ENCODE measurements around the gene POPDC3. TPM values are rescaled to one million over a fixed set of nuclear protein-coding genes. Genes with fewer than 3 reads are reported as not detected.
"Not testable (repeated sequence)": the region's sequence is repeated elsewhere in the genome, so short reads cannot be mapped to it uniquely, and the experiment has no call there.

POPDC3 gene
- total and polyA plus RNA-seq, 2 of the 13 experiments (the other 11 are each of a cell fraction or from before 2014, with no cell fraction given), result 0.18 to 0.20 TPM

DNA sequence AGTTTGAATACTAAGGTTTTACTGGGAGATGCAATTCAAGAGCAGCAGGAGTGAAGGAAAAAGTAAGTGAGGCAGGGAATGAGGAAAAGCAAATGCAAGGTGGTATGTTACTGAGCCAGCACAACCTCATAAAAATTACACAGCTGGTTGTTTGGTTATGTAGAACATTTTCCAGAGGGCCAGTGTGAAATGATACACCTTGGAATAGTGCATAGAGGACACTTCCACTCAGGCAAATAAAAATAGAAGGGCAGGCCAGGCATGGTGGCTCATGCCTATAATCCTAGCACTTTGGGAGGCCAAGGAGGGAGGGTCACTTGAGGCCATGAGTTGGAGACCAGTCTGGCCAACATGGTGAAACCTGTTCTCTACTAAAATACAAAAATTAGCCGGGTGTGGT, 43.4 kb upstream of the POPDC3 start (continued):
- TF ChIP-seq ZNF224 (CRISPR knock-in tag; IDR thresholded peaks at IDR 0.05) (no peak), CCDC6 (CRISPR knock-in tag; IDR thresholded peaks at IDR 0.05) (no peak), GATAD1 (CRISPR knock-in tag; IDR thresholded peaks at IDR 0.05) (no peak), ZNF605 (CRISPR knock-in tag; IDR thresholded peaks at IDR 0.05) (no peak), HDAC6 (IDR thresholded peaks at IDR 0.05; ENCODE audit: low read depth, low read length) (no peak), MIER3 (CRISPR knock-in tag; IDR thresholded peaks at IDR 0.05; ENCODE audit: borderline replicate concordance) (no peak), BHLHE40 (IDR thresholded peaks at IDR 0.05; ENCODE audit: low read length) (no peak)
- TF ChIP-seq, protein P1, sequence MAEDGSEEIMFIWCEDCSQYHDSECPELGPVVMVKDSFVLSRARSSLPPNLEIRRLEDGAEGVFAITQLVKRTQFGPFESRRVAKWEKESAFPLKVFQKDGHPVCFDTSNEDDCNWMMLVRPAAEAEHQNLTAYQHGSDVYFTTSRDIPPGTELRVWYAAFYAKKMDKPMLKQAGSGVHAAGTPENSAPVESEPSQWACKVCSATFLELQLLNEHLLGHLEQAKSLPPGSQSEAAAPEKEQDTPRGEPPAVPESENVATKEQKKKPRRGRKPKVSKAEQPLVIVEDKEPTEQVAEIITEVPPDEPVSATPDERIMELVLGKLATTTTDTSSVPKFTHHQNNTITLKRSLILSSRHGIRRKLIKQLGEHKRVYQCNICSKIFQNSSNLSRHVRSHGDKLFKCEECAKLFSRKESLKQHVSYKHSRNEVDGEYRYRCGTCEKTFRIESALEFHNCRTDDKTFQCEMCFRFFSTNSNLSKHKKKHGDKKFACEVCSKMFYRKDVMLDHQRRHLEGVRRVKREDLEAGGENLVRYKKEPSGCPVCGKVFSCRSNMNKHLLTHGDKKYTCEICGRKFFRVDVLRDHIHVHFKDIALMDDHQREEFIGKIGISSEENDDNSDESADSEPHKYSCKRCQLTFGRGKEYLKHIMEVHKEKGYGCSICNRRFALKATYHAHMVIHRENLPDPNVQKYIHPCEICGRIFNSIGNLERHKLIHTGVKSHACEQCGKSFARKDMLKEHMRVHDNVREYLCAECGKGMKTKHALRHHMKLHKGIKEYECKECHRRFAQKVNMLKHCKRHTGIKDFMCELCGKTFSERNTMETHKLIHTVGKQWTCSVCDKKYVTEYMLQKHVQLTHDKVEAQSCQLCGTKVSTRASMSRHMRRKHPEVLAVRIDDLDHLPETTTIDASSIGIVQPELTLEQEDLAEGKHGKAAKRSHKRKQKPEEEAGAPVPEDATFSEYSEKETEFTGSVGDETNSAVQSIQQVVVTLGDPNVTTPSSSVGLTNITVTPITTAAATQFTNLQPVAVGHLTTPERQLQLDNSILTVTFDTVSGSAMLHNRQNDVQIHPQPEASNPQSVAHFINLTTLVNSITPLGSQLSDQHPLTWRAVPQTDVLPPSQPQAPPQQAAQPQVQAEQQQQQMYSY (CRISPR knock-in tag; IDR thresholded peaks at IDR 0.05), result no peak
- TF ChIP-seq, protein P2, sequence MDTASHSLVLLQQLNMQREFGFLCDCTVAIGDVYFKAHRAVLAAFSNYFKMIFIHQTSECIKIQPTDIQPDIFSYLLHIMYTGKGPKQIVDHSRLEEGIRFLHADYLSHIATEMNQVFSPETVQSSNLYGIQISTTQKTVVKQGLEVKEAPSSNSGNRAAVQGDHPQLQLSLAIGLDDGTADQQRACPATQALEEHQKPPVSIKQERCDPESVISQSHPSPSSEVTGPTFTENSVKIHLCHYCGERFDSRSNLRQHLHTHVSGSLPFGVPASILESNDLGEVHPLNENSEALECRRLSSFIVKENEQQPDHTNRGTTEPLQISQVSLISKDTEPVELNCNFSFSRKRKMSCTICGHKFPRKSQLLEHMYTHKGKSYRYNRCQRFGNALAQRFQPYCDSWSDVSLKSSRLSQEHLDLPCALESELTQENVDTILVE (CRISPR knock-in tag; IDR thresholded peaks at IDR 0.05), result no peak
- TF ChIP-seq, protein P3, sequence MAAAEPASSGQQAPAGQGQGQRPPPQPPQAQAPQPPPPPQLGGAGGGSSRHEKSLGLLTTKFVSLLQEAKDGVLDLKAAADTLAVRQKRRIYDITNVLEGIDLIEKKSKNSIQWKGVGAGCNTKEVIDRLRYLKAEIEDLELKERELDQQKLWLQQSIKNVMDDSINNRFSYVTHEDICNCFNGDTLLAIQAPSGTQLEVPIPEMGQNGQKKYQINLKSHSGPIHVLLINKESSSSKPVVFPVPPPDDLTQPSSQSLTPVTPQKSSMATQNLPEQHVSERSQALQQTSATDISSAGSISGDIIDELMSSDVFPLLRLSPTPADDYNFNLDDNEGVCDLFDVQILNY (CRISPR knock-in tag; conservative IDR thresholded peaks at IDR 0.05), result no peak
- TF ChIP-seq, protein P4, sequence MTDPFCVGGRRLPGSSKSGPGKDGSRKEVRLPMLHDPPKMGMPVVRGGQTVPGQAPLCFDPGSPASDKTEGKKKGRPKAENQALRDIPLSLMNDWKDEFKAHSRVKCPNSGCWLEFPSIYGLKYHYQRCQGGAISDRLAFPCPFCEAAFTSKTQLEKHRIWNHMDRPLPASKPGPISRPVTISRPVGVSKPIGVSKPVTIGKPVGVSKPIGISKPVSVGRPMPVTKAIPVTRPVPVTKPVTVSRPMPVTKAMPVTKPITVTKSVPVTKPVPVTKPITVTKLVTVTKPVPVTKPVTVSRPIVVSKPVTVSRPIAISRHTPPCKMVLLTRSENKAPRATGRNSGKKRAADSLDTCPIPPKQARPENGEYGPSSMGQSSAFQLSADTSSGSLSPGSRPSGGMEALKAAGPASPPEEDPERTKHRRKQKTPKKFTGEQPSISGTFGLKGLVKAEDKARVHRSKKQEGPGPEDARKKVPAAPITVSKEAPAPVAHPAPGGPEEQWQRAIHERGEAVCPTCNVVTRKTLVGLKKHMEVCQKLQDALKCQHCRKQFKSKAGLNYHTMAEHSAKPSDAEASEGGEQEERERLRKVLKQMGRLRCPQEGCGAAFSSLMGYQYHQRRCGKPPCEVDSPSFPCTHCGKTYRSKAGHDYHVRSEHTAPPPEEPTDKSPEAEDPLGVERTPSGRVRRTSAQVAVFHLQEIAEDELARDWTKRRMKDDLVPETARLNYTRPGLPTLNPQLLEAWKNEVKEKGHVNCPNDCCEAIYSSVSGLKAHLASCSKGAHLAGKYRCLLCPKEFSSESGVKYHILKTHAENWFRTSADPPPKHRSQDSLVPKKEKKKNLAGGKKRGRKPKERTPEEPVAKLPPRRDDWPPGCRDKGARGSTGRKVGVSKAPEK (CRISPR knock-in tag; IDR thresholded peaks at IDR 0.05; ENCODE audit: borderline replicate concordance), result no peak
- TF ChIP-seq, protein P5, sequence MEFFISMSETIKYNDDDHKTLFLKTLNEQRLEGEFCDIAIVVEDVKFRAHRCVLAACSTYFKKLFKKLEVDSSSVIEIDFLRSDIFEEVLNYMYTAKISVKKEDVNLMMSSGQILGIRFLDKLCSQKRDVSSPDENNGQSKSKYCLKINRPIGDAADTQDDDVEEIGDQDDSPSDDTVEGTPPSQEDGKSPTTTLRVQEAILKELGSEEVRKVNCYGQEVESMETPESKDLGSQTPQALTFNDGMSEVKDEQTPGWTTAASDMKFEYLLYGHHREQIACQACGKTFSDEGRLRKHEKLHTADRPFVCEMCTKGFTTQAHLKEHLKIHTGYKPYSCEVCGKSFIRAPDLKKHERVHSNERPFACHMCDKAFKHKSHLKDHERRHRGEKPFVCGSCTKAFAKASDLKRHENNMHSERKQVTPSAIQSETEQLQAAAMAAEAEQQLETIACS (CRISPR knock-in tag; IDR thresholded peaks at IDR 0.05), result no peak

DNA sequence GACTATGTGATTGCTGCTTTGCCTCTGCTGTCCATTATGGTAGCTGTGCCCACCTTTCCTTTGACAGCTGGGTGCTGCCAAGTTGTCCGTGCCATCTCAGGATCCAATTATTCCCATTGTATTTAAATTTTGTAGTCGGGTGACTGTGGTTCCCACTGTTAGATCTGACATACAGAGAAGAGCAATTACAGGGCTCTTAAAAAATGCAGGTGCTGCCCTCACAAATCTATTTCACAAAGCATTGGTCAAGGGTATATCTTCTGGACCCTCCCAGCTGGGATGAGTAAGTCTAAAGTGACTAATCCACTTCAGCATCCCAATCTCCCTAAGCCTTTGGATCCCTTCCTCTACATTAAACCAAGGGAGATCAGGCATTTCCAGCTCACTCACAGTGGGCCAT, 41.4 kb upstream of the POPDC3 start:
- H3K36me3 ChIP-seq (replicated peaks in 1 of 2; ENCODE audit: control insufficient read depth in 1 of 2, insufficient read depth in 2 of 2, low read length in 2 of 2); H3K4me3 ChIP-seq (replicated peaks in 1 of 3; ENCODE audit: insufficient read depth in 1 of 3, low read depth in 2 of 3, low read length in 3 of 3); H3K9ac ChIP-seq (ENCODE audit: insufficient read depth, low read depth, low read length); DNase-seq (ENCODE audit: low spot score); H3K9me3 ChIP-seq (ENCODE audit: low read length); CTCF ChIA-PET (ENCODE audit: low intra/inter-chr PET ratio, low total read pairs); H2AFZ ChIP-seq (ENCODE audit: low read length); H3K27ac ChIP-seq (ENCODE audit: extremely low read length, insufficient read depth, low read length); H3K4me1 ChIP-seq (ENCODE audit: insufficient read depth, low read length); H3K27me3 ChIP-seq (ENCODE audit: control insufficient read depth in 1 of 2, insufficient read depth in 2 of 2, low read length in 2 of 2); in situ Hi-C loops (cut with HindIII; ENCODE audit: extremely low pct_ligation_motif_present, low pct_unique_long_range_greater_than_20kb); FAIRE-seq; ATAC-seq; H3K79me2 ChIP-seq (ENCODE audit: insufficient read depth, low read length); intact Hi-C loops (cut with micrococcal nuclease; ENCODE audit: unreplicated experiment); H3K4me2 ChIP-seq (ENCODE audit: low read depth, low read length); H4K20me1 ChIP-seq (ENCODE audit: insufficient read depth, low read length); POLR2A ChIA-PET; BruUV-seq (replicated peaks): not testable (repeated sequence)
- WGBS (ENCODE audit: low lambda C conversion rate), result 4% methylated on average over 2 of the region's 2 CpGs
